Measurements from ENCODE around the gene NMNAT3.

Gene NMNAT3

GRCh38 chr3:139518926-139519842 is 158.6 kb downstream of the NMNAT3 start:
- no peak for FAIRE-seq
- no peak for TF ChIP-seq CTCF (IDR thresholded peaks at IDR 0.05; ENCODE audit: insufficient read depth, missing control alignments)
- no peak for DNase-seq (ENCODE audit: insufficient read length, low spot score)

GRCh38 chr3:139518306-139518705 is 159.5 kb downstream of the NMNAT3 start:
- DNase-seq (ENCODE audit: insufficient read length, low spot score) = no peak
- no peak for TF ChIP-seq CTCF (IDR thresholded peaks at IDR 0.05; ENCODE audit: insufficient read depth, missing control alignments)
- no peak for FAIRE-seq

DNA sequence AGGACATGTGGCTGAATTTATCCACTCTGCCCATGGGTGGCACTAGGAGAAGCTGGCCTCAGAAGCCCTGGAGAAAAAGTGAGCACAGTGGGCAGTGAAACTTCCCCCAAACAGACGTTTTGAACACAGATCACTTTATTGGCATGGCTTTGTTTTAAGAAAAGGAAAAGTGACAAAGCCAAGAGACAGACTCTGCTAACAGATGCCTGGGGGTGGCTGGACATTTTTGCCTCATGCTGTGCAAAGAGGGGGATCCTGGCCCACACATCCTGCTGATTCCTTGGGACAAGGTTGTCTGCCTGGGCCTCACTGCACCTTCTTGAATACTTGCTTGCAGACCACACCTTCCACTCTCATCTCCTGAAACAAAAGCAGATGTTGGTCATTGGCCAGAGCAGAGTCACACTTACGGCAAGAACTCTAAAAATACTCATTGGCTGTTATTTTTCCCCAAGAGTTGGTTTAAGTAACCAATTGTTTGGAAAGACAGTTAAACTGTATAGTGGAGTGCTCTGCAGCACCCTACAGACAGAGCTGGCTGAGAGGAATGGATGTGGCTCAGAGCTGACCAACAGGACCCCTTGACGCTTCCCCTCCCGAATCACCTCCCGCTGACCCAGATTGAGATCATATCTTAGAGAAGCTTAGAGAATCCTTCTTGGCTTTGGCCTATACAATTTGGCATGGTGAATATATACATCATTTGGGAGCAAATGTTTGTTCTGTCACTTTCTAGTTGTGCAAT is 160.3 kb downstream of the NMNAT3 start:
- DNase-seq (ENCODE audit: insufficient read length, low spot score) = no peak
- TF ChIP-seq CTCF (IDR thresholded peaks at IDR 0.05; ENCODE audit: insufficient read depth, missing control alignments) = no peak
- no peak for FAIRE-seq

DNA sequence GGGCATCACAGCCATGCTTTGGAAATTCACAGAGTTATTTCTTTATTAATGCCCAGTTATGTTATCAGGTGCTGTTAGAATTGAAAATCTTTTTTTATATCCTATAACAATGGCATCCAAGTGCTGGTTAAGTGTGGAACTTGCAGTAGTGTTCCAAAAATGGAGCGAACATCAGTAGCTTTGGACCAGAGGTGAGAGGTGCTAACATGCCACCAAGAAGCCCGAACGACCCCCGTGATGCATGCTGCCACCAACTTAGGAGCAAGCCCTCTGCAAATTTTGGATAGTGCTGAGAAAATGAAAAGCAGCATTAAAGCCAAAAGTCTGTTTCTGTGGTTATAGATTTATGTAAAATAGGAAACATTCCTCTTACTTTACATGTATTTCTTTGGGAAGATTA is 163.0 kb downstream of the NMNAT3 start:
- FAIRE-seq (no peak), DNase-seq (ENCODE audit: insufficient read length, low spot score) (no peak)
- no peak for TF ChIP-seq CTCF (IDR thresholded peaks at IDR 0.05; ENCODE audit: insufficient read depth, missing control alignments)

Measured in D721Med (cell line).